Femur (tissue), 1 donor: ENCODE measurements around the gene TPSAB1.

Experiments
- DNase-seq: peaks from one replicate; pipeline ENCODE4 v3.0.0-alpha.2; 2017

The TPSAB1 gene

DNA sequence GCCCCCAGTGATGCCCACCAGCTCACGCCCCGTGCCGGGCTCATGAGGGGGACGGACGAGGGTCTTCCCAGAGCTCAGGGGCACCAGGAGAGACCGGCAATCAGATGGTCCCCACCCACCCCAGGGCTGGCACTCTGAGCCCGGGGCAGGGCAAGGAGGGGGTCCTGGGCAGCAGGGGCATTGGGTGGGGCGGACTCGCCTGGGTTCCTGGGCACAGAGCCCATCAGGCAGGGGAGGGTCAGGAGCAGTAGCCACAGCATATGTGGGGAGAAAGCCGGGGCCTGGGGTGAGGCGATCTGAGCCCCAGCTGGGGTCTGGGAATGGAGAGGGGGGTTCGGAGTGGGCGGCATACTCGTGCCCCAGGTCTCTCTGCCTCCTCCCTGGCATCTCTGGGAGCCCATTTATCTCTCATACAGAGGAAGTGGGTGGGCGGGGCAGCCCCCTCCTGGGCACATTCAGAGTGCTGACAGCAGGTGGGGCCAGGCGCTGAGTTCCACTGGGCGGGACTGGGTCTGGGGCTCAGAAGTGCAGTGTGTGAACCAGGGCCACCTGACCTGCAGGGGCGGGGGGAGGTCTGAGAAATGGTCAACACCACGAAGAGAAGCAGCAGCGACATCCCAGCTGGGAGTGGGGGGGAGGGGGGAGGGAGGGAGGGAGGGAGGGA lies 48.4 kb downstream of the TPSAB1 start:
- no peak for DNase-seq

- no peak for DNase-seq
Measured at GRCh38 chr16:1289477-1289866, 49.0 kb downstream of the TPSAB1 start.

GRCh38 chr16:1290063-1290501 lies 49.6 kb downstream of the TPSAB1 start:
- DNase-seq, result no peak

DNA sequence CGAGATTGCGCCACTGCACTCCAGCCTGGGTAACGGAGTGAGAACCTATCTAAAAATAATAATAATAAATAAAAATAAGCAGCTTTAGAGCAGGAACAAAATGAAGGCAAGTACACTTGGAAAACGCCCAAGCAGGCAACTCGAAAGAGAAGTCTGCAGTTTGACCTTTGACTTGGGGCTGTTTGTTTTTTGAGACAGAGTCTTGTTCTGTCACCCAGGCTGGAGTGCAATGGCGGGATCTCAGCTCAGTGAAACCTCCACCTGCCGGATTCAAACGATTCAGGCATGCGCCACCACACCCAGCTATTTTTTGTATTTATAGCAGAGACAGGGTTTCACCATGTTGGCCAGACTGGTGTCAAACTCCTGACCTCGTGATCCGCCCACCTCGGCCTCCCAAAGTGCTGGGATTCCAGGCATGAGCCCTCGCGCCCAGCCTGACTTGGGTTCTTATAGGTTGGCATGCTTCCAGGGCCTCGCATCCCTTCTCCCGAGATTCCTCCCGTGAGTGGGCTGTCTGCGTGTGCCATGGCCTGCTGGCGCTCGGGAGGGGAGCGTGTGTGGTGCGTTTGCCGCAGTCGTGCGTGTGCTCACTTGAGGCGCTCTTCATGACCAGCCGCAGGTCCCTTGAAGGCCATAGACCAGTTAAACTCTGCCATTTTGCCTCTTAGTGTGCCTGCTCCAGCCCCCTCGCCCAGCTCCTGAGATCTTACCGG lies 50.5 kb downstream of the TPSAB1 start:
- DNase-seq, result no peak

DNA sequence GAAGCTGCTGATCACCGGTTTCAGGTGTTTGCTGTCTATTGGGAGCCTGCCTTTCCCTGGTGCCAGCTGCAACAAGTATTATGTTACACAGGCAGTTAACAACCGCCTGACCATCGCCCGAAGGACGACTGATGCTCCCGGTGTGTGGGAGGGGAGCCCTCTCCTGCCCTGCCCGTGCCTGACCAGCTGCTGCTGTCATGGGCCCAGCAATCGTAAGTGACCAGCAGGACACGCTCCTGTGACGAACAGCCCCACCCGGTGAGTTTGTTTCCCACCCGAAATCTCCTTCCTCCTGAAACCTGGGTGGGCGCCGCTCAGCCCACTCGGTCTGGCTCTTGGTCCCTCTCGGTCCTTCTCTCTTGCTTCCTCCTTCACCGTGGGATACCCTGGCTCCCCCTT lies 51.1 kb downstream of the TPSAB1 start:
- no peak for DNase-seq
